K562 (cell line): ENCODE measurements around the gene TKTL1. TPM values are rescaled to one million over a fixed set of nuclear protein-coding genes. Genes with fewer than 3 reads are reported as not detected.
A peak's percentile ranks its signal among the peaks of the same experiment; 100 is the strongest.

Experiments
- ARID2 ChIP-seq: fragments of 450-650 bp; IDR thresholded peaks from 2 replicates; pipeline ENCODE4 v1.6.1; 2017; ENCODE audit warnings: antibody characterized with exemption, mild to moderate bottlenecking
- ASH1L ChIP-seq: fragments of 450-650 bp; IDR thresholded peaks from 2 replicates; pipeline ENCODE4 v1.6.1; 2018; ENCODE audit warnings: borderline replicate concordance, mild to moderate bottlenecking, low read depth; ENCODE audit not compliant: partially characterized antibody
- ATF7 ChIP-seq: fragments of 450-650 bp; IDR thresholded peaks from 2 replicates; pipeline ENCODE4 v1.7.1; 2014; ENCODE audit warnings: mild to moderate bottlenecking, moderate library complexity
- BHLHE40 ChIP-seq: IDR thresholded peaks from 2 replicates; pipeline ENCODE4 v1.6.1; 2011; ENCODE audit warnings: low read length, improper control_type of control experiment
- CCAR2 ChIP-seq: fragments of 200-400 bp; formaldehyde crosslinking; IDR thresholded peaks from 2 replicates; pipeline ENCODE4 v1.6.1; 2017; ENCODE audit warnings: mild to moderate bottlenecking, low read depth, low read length
- FUS ChIP-seq: fragments of 200-400 bp; formaldehyde crosslinking; optimal IDR thresholded peaks from 2 replicates; pipeline ENCODE3; 2017; ENCODE audit warnings: low read depth, low read length
- MCM7 ChIP-seq, 2 experiments: fragments of 450-650 bp; IDR thresholded peaks; 2 replicates each; pipeline ENCODE4 v1.6.1; 2016 to 2018
- MYC ChIP-seq, 2 experiments: fragments of 250-450 bp in 1 of 2; sonication (Bioruptor Pico) in 1 of 2; IDR thresholded peaks; 2 replicates each; pipeline versions ENCODE4 v1.5.1 to v1.6.1; 2012 to 2021; ENCODE audit warnings: low read depth in 2 of 2, borderline replicate concordance in 1 of 2, improper control_type of control experiment in 1 of 2, low read length in 1 of 2, mild to moderate bottlenecking in 1 of 2, moderate library complexity in 1 of 2
- PTTG1 ChIP-seq: fragments of 450-650 bp; IDR thresholded peaks from 2 replicates; pipeline ENCODE4 v1.6.1; 2016; ENCODE audit warnings: low read depth, mild to moderate bottlenecking, missing genetic modification characterization, missing compliant biosample characterization
- SNRNP70 ChIP-seq: fragments of 200-400 bp; formaldehyde crosslinking; optimal IDR thresholded peaks from 2 replicates; pipeline ENCODE3; 2017; ENCODE audit warnings: low read depth, low read length
- ZC3H11A ChIP-seq: IDR thresholded peaks from 2 replicates; pipeline ENCODE4 v1.6.1; 2012; ENCODE audit warnings: low read depth, low read length, improper control_type of control experiment
- ZNF175 ChIP-seq: fragments of 200-800 bp; sonication (Bioruptor generic); IDR thresholded peaks from 2 replicates; pipeline ENCODE4 v1.6.1; 2016; ENCODE audit warnings: low read depth, mild to moderate bottlenecking, missing genetic modification characterization, missing compliant biosample characterization
- ZNF316 ChIP-seq: fragments of 450-650 bp; IDR thresholded peaks from 2 replicates; pipeline ENCODE4 v1.6.1; 2016
- polyA plus RNA-seq, 8 experiments: library from polyadenylated mRNA; depleted of rRNA in 4 of 8; stranded (reverse) in 5 of 8; unstranded in 3 of 8; fragments of >200 nt; fragmentation: Nextera tagmentation in 2 of 8; fragmentation: Illumina TruSeq in 1 of 8; extraction: Ambion mirVana in 2 of 8; extraction: Trizol in 1 of 8; gene quantifications; 2 replicates each; pipeline versions ENCODE4 v1.2.1 to v1.2.3, GENCODE V29; 2011 to 2014; ENCODE audit warnings: inconsistent platforms in 1 of 8, missing spikeins in 1 of 8
- total RNA-seq, 7 experiments: library from RNA; depleted of rRNA in 6 of 7; stranded (reverse); fragments of >200 nt in 6 of 7; fragmentation: Illumina TruSeq in 2 of 7; extraction: Trizol in 2 of 7; gene quantifications; 2 replicates each; pipeline versions ENCODE4 v1.2.1 to v1.2.3, GENCODE V29; 2011 to 2021; ENCODE audit warnings: low replicate concordance in 1 of 7
- TF ChIP-seq, protein P1 (sequence below): IDR thresholded peaks from 3 replicates; pipeline ENCODE4 v1.6.1; 2011; ENCODE audit warnings: borderline replicate concordance, mild to moderate bottlenecking; ENCODE audit not compliant: insufficient read length, insufficient read depth
- TF ChIP-seq, protein P2 (sequence below): fragments of 250-450 bp; sonication (Bioruptor Pico); IDR thresholded peaks from 2 replicates; pipeline ENCODE4 v1.5.1; 2021; ENCODE audit warnings: mild to moderate bottlenecking
- TF ChIP-seq, protein P3 (sequence below): fragments of 250-450 bp; sonication (Bioruptor Pico); IDR thresholded peaks from 2 replicates; pipeline ENCODE4 v1.5.0; 2021; ENCODE audit warnings: mild to moderate bottlenecking, moderate library complexity
- TF ChIP-seq, protein P4 (sequence below): fragments of 450-650 bp; IDR thresholded peaks from 2 replicates; pipeline ENCODE4 v1.6.1; 2017; ENCODE audit warnings: antibody characterized with exemption
- TF ChIP-seq, protein P5 (sequence below): fragments of 450-650 bp; IDR thresholded peaks from 2 replicates; pipeline ENCODE4 v1.6.1; 2018; ENCODE audit warnings: mild to moderate bottlenecking, low read depth; ENCODE audit not compliant: partially characterized antibody

Gene TKTL1
- total and polyA plus RNA-seq, 9 of the 15 experiments (the other 6 are each of a cell fraction or from before 2014, with no cell fraction given), result 0.18 to 0.71 (median 0.38) TPM

DNA sequence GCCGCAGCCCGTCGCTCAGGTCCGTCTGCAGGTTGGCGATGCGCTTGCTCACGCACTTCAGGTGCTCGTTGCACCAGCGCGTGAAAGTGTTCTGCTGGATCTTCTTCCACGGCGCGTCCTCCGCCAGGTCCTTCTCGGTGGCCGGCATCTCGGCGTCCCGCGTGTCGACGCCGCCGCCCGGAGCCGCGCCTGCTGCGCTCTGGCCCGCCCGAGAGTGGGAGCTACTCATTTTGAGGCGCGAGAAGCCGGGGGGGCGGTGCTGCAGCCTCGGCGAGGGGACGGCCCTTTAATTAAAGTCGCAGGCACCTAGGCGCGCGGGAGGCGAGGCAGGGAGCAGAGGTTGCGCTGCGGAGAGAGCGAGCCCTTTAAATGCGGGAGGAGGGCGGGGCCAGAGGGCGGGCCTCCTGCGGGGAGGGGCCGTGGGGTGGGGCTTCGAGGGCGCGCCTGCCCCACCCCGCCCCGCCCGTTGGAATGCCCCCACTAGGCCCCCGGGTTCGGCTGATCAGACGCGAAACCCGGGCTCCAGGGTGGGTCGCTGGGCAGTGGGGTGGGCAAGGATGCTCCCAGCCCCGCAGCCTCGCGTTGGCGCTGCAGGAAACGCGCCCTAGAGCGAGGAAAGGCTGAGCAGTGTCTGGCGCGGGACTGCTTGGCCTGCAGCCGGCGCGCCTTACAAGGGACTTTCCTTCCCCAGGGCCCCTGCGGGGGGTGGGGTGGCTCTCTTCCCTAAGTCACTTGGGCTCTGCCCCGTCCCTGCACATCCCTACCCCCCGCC is 75.6 kb downstream of the TKTL1 start (continued):
- TF ChIP-seq ASH1L, result no peak
- no peak for TF ChIP-seq PTTG1
- no peak for TF ChIP-seq CCAR2
- TF ChIP-seq, protein P1, sequence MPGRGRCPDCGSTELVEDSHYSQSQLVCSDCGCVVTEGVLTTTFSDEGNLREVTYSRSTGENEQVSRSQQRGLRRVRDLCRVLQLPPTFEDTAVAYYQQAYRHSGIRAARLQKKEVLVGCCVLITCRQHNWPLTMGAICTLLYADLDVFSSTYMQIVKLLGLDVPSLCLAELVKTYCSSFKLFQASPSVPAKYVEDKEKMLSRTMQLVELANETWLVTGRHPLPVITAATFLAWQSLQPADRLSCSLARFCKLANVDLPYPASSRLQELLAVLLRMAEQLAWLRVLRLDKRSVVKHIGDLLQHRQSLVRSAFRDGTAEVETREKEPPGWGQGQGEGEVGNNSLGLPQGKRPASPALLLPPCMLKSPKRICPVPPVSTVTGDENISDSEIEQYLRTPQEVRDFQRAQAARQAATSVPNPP, result no peak
- TF ChIP-seq, protein P2, sequence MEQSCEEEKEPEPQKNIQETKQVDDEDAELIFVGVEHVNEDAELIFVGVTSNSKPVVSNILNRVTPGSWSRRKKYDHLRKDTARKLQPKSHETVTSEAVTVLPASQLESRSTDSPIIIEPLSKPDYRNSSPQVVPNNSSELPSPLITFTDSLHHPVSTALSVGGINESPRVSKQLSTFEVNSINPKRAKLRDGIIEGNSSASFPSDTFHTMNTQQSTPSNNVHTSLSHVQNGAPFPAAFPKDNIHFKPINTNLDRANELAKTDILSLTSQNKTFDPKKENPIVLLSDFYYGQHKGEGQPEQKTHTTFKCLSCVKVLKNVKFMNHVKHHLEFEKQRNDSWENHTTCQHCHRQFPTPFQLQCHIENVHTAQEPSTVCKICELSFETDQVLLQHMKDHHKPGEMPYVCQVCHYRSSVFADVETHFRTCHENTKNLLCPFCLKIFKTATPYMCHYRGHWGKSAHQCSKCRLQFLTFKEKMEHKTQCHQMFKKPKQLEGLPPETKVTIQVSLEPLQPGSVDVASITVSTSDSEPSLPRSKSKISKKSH (CRISPR knock-in tag), result no peak
- TF ChIP-seq, protein P3, sequence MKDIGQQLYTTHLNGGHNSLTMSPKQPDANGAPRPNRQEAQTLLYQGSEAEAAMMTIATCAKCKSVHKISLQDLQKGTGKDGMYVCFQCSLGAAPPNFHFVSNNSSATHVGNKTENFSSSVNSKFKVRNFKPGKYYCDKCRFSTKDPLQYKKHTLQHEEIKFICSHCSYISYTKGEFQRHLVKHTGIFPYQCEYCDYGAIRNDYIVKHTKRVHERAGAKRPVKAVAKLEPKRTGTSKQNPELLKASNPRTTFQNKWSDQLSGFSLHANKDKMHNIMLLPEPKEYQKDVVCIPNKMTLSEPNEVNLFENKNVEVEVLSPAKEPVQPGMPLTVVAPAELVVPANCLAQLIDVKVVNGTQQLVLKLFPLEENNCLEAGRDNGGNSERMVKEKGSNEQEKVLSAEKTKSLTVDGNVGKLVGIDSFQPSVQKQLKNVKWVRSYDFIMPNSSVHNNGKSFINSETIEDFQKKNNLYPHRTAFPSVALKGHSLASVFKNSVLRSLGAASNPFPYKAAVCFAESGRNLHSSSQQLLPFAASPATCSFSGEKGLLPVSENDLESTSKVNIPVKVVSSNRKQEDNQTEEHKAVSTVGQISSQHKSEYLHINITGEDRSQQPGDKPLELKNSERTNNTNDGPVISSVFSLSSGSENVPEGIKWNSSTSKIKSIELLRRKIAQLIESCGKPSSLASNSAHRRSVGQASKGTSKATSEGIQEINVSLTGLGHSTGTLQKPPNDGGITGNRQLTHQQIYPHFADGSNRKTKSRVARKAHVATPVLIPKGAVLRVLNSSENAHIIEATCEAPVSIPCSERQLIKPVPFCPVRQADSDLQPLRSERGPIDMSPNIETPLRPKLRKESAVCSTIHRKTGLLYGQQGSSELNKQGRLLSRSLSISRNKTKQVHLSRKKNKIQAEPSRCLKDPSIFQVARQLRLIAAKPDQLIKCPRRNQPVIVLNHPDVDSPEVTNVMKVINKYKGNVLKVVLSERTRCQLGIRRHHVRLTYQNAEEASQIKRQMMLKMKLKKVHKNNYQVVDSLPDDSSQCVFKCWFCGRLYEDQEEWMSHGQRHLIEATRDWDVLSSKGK (CRISPR knock-in tag), result no peak
- TF ChIP-seq MYC (IDR thresholded peaks at IDR 0.05; ENCODE audit: low read depth, low read length), result peak; percentile 37; the same call in 1 of the 2 replicates
- TF ChIP-seq MYC (CRISPR knock-in tag; IDR thresholded peaks at IDR 0.05; ENCODE audit: borderline replicate concordance, low read depth), result no peak
- TF ChIP-seq SNRNP70, result no peak
- TF ChIP-seq FUS, result no peak
- no peak for TF ChIP-seq ZC3H11A
- TF ChIP-seq, protein P4, sequence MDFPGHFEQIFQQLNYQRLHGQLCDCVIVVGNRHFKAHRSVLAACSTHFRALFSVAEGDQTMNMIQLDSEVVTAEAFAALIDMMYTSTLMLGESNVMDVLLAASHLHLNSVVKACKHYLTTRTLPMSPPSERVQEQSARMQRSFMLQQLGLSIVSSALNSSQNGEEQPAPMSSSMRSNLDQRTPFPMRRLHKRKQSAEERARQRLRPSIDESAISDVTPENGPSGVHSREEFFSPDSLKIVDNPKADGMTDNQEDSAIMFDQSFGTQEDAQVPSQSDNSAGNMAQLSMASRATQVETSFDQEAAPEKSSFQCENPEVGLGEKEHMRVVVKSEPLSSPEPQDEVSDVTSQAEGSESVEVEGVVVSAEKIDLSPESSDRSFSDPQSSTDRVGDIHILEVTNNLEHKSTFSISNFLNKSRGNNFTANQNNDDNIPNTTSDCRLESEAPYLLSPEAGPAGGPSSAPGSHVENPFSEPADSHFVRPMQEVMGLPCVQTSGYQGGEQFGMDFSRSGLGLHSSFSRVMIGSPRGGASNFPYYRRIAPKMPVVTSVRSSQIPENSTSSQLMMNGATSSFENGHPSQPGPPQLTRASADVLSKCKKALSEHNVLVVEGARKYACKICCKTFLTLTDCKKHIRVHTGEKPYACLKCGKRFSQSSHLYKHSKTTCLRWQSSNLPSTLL, result no peak
- TF ChIP-seq MCM7 (IDR thresholded peaks at IDR 0.05), result no peak
- no peak for TF ChIP-seq ZNF316
- TF ChIP-seq, protein P5, sequence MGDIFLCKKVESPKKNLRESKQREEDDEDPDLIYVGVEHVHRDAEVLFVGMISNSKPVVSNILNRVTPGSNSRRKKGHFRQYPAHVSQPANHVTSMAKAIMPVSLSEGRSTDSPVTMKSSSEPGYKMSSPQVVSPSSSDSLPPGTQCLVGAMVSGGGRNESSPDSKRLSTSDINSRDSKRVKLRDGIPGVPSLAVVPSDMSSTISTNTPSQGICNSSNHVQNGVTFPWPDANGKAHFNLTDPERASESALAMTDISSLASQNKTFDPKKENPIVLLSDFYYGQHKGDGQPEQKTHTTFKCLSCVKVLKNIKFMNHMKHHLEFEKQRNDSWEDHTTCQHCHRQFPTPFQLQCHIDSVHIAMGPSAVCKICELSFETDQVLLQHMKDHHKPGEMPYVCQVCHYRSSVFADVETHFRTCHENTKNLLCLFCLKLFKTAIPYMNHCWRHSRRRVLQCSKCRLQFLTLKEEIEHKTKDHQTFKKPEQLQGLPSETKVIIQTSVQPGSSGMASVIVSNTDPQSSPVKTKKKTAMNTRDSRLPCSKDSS, result no peak
- 0 out of 2 replicates have a peak, but pooled peaks have one; percentile 10 for TF ChIP-seq ZNF175 (CRISPR knock-in tag)
- no peak for TF ChIP-seq ARID2
- peak; percentile 63 for TF ChIP-seq ATF7
- no peak for TF ChIP-seq BHLHE40
